Measurements from ENCODE around the gene CEP350.

DNA sequence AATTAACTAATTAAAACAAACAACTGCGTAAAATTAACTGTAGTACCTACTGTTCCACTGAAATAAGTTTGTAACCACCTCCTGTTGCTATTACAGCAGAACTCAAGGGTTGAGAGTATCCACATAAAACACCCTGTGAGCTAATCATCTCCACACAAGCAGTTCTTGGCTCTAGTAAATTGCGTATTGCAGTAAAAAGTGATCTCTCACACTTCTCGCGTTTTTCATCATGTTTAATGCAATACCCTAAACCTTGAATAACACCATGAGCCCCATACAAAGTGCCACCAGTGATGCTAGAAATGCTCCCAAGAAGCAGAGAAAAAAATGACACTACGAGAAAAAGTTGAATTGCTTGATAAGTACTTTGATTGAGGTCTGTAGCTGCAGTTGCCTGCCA lies 29.3 kb upstream of the CEP350 start:
- TF ChIP-seq SUZ12 (IDR thresholded peaks at IDR 0.05; ENCODE audit: extremely low read depth, insufficient read depth, insufficient read length) (no peak), YY1 (IDR thresholded peaks at IDR 0.05; ENCODE audit: insufficient read depth, insufficient read length) (no peak), ZNF274 (IDR thresholded peaks at IDR 0.05; ENCODE audit: low read depth, low read length) (no peak)

All from NT2/D1 (cell line).